Measurements from ENCODE around the gene TXLNG. TPM values are rescaled to one million over a fixed set of nuclear protein-coding genes. Genes with fewer than 3 reads are reported as not detected.

The TXLNG gene
- total and polyA plus RNA-seq, 3 donors from 2014 or later, result 9.2 to 14.0 (median 13.7) TPM

- TF ChIP-seq POLR2A (IDR thresholded peaks at IDR 0.05), result no peak
- TF ChIP-seq, protein P1, sequence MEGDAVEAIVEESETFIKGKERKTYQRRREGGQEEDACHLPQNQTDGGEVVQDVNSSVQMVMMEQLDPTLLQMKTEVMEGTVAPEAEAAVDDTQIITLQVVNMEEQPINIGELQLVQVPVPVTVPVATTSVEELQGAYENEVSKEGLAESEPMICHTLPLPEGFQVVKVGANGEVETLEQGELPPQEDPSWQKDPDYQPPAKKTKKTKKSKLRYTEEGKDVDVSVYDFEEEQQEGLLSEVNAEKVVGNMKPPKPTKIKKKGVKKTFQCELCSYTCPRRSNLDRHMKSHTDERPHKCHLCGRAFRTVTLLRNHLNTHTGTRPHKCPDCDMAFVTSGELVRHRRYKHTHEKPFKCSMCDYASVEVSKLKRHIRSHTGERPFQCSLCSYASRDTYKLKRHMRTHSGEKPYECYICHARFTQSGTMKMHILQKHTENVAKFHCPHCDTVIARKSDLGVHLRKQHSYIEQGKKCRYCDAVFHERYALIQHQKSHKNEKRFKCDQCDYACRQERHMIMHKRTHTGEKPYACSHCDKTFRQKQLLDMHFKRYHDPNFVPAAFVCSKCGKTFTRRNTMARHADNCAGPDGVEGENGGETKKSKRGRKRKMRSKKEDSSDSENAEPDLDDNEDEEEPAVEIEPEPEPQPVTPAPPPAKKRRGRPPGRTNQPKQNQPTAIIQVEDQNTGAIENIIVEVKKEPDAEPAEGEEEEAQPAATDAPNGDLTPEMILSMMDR (IDR thresholded peaks at IDR 0.05), result peak; percentile 51 to 71 (median 62)
- no peaks in the 10 kb centered on the region for H3K9me3 ChIP-seq
- intact Hi-C loops (cut with DNase I; ENCODE audit: low total_unique reads), result no loop called here
- H3K36me3 ChIP-seq (ENCODE audit: low read depth, missing control alignments), result no peaks in the 10 kb centered on the region
- 14 to 17% methylated on average over 9 of the region's 9 CpGs for WGBS, 2 donors
- peak; percentile 82 for DNase-seq
- no peaks in the 10 kb centered on the region for H3K4me1 ChIP-seq
- no peak overlapping the region for H3K4me3 ChIP-seq
- no peaks in the 10 kb centered on the region for H3K27me3 ChIP-seq
- H3K27ac ChIP-seq, result no peak overlapping the region
Measured at GRCh38 chrX:16892504-16893362, 106.5 kb downstream of the TXLNG start.

Small RNA genes lying within 50 kb of the gene (small RNA-seq; reads per million reads assigned to genes)
- gene RNU4-6P, result 0 reads per million in 2 donors
- gene RNU7-56P, result 0 reads per million in 2 donors
- 0 reads per million in 2 donors for gene RPL12P49

Other genes starting within 250 kb of the TXLNG start
- gene S100G, start 136.3 kb upstream of the TXLNG start, total RNA-seq, result not detected
- gene S100G, start 136.3 kb upstream of the TXLNG start, polyA plus RNA-seq (ENCODE audit: insufficient read depth, low read depth, low replicate concordance), result not detected
- 1 to 10 TPM; 9.5 to 9.7 TPM for gene CTPS2, start 73.8 kb upstream of the TXLNG start, total RNA-seq
- gene CTPS2, start 73.8 kb upstream of the TXLNG start, polyA plus RNA-seq (ENCODE audit: insufficient read depth, low read depth, low replicate concordance), result 3.2 TPM
- gene SYAP1, start 66.9 kb upstream of the TXLNG start, total RNA-seq, result 10 to 100 TPM; 15.6 to 17.1 TPM
- gene SYAP1, start 66.9 kb upstream of the TXLNG start, polyA plus RNA-seq (ENCODE audit: insufficient read depth, low read depth, low replicate concordance), result 9.0 TPM
- gene RBBP7, start 83.9 kb downstream of the TXLNG start, total RNA-seq, result 100 to 1,000 TPM; 311 to 375 TPM
- gene RBBP7, start 83.9 kb downstream of the TXLNG start, polyA plus RNA-seq (ENCODE audit: insufficient read depth, low read depth, low replicate concordance), result 206 TPM
- gene REPS2, start 160.2 kb downstream of the TXLNG start, total RNA-seq, result 10 to 100 TPM; 13.2 to 19.6 TPM
- 6.7 TPM for gene REPS2, start 160.2 kb downstream of the TXLNG start, polyA plus RNA-seq (ENCODE audit: insufficient read depth, low read depth, low replicate concordance)

Data from testis (tissue), 3 donors.